Neuron (in vitro differentiated cells): ENCODE measurements around the gene C4orf46.
"Not testable (repeated sequence)": the region's sequence is repeated elsewhere in the genome, so short reads cannot be mapped to it uniquely, and the experiment has no call there.

Source experiments
- H2AFZ ChIP-seq: one replicate; pipeline ENCODE4 v1.6.1; 2013; ENCODE audit warnings: low read depth, mild to moderate bottlenecking, inconsistent platforms, low read length, moderate library complexity
- H3K27me3 ChIP-seq: one replicate; pipeline ENCODE4 v1.6.1; 2013; ENCODE audit warnings: low read length; ENCODE audit not compliant: insufficient read depth
- H3K36me3 ChIP-seq: one replicate; pipeline ENCODE4 v1.6.1; 2013; ENCODE audit warnings: low read length; ENCODE audit not compliant: insufficient read depth
- H3K4me1 ChIP-seq: one replicate; pipeline ENCODE4 v1.6.1; 2013; ENCODE audit warnings: low read length; ENCODE audit not compliant: insufficient read depth
- H3K4me3 ChIP-seq: 2 replicates; pipeline ENCODE4 v1.5.1; 2013; ENCODE audit warnings: mild to moderate bottlenecking, low read length, moderate library complexity
- H3K9me3 ChIP-seq: one replicate; pipeline ENCODE4 v1.6.1; 2013; ENCODE audit warnings: low read length

The C4orf46 gene

GRCh38 chr4:158670975-158671664 is 567 bp downstream of the C4orf46 start:
- H3K4me3 ChIP-seq = peak overlapping the region; percentile 75
- peak overlapping the region; percentile 56 for H2AFZ ChIP-seq
- H3K4me1 ChIP-seq = peaks cover 7% of the 10 kb centered on the region
- no peaks in the 10 kb centered on the region for H3K9me3 ChIP-seq
- H3K36me3 ChIP-seq = peaks cover 17% of the 10 kb centered on the region
- H3K27me3 ChIP-seq = no peaks in the 10 kb centered on the region

- Histone ChIP-seq H3K4me3 (no peak overlapping the region), H3K9me3 (no peaks in the 10 kb centered on the region), H3K36me3 (peaks cover 17% of the 10 kb centered on the region), H3K4me1 (peaks cover 7% of the 10 kb centered on the region), H2AFZ (no peak overlapping the region), H3K27me3 (no peaks in the 10 kb centered on the region)
These were observed 2.4 kb downstream of the C4orf46 start for GRCh38 chr4:158669310-158669709.

- no peaks in the 10 kb centered on the region for H3K27me3 ChIP-seq
- H2AFZ ChIP-seq = no peak overlapping the region
- H3K4me3 ChIP-seq = no peak overlapping the region
- H3K36me3 ChIP-seq = peaks cover 17% of the 10 kb centered on the region
- H3K9me3 ChIP-seq = no peaks in the 10 kb centered on the region
- peaks cover 7% of the 10 kb centered on the region for H3K4me1 ChIP-seq
These were observed 4.0 kb downstream of the C4orf46 start for GRCh38 chr4:158667651-158668198.

DNA sequence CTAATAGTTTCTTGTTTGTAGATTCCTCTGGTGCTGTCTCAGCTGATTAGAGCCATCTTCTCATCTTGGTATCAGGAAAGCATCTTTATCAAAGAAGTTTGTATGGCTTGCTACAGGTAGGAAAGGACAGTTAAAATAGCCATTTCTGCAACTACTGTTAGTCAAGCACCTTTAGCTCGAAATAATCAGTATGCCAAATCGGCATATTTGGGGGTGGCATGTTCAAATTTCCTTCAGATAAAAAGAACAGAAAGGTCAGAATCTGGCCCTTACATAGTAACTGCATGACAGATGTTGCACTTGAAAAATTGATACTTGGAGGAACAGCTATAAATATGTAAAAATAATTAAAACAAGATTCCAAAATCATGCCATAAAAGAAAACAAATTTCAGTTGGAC is 4.8 kb downstream of the C4orf46 start:
- H3K4me1 ChIP-seq = peaks cover 7% of the 10 kb centered on the region
- peaks cover 17% of the 10 kb centered on the region for H3K36me3 ChIP-seq
- no peak overlapping the region for H3K4me3 ChIP-seq
- H3K9me3 ChIP-seq = no peaks in the 10 kb centered on the region
- H3K27me3 ChIP-seq = no peaks in the 10 kb centered on the region
- no peak overlapping the region for H2AFZ ChIP-seq

GRCh38 chr4:158664806-158665205 is 6.9 kb downstream of the C4orf46 start:
- Histone ChIP-seq H3K4me3 (no peak overlapping the region), H2AFZ (no peak overlapping the region), H3K9me3 (no peaks in the 10 kb centered on the region), H3K4me1 (no peaks in the 10 kb centered on the region), H3K36me3 (peaks cover 17% of the 10 kb centered on the region), H3K27me3 (no peaks in the 10 kb centered on the region)

DNA sequence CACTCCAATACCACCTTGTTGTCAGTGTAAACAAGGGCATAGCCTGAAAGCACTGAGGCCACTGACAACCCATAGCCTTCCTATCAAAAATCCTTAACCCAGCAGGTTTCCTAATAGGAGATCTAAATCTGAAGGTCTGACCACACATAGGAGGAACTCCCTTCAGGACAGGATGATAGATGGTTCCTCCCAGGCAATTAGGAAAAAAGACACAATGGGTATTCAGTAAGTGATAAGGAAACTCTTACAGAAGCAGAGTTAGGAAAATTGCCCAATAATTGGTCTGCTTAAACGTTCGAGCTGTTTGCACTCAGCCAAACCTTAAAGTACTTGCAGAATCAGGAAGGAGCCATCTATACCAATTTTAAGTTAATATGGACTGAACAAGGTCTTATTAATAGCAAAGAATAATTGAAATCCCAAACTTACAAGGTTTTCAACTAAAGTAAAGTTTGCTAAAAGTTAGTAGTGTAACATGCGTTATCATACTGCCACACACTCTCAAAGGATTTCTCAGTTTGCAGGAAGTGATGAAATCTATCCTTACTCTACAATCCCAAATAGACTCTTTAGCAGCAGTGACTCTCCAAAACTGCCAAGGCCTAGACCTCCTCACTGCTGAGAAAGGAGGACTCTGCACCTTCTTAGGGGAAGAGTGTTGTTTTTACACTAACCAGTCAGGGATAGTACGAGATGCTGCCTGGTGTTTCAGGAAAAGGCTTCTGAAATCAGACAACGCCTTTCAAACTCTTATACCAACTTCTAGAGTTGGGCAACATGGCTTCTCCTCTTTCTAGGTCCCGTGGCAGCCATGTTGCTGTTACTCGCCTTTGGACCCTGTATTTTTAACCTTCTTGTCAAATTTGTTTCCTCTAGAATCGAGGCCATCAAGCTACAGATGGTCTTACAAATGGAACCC is 7.7 kb downstream of the C4orf46 start:
- not testable (repeated sequence) for H3K4me3 ChIP-seq, H3K9me3 ChIP-seq, H3K27me3 ChIP-seq, H3K4me1 ChIP-seq, H2AFZ ChIP-seq
- peaks cover 14% of the 10 kb centered on the region for H3K36me3 ChIP-seq

- H3K4me3 ChIP-seq, H3K9me3 ChIP-seq, H3K27me3 ChIP-seq, H3K4me1 ChIP-seq, H2AFZ ChIP-seq: not testable (repeated sequence)
- peaks cover 10% of the 10 kb centered on the region for H3K36me3 ChIP-seq
These were observed 8.4 kb downstream of the C4orf46 start for GRCh38 chr4:158663255-158663654.

GRCh38 chr4:158657291-158657690 is 14.4 kb downstream of the C4orf46 start:
- no peaks in the 10 kb centered on the region for H3K27me3 ChIP-seq
- H3K4me3 ChIP-seq = no peak overlapping the region
- no peaks in the 10 kb centered on the region for H3K9me3 ChIP-seq
- H3K36me3 ChIP-seq = no peaks in the 10 kb centered on the region
- no peak overlapping the region for H2AFZ ChIP-seq
- H3K4me1 ChIP-seq = no peaks in the 10 kb centered on the region

DNA sequence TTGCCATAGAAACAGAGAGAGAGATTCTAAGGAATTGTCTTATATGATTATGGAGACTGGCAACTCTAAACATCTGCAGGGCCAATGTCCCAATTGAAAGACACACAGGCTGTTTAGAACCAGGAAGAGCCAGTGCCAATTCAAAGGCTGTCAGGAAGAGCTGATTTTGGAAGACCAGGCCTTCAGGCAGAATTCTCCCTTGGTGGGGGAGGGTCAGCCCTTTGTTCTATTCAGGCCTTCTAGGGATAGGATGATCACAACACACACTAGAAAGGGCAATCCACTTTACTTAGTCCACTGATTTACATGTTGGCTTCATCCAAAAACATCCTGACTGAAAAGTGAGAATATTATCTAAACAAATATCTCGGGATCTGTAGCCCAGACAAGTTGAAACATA is 15.2 kb downstream of the C4orf46 start:
- Histone ChIP-seq H3K4me3 (no peak overlapping the region), H3K4me1 (no peaks in the 10 kb centered on the region), H3K36me3 (no peaks in the 10 kb centered on the region), H2AFZ (no peak overlapping the region), H3K9me3 (no peaks in the 10 kb centered on the region), H3K27me3 (no peaks in the 10 kb centered on the region)

DNA sequence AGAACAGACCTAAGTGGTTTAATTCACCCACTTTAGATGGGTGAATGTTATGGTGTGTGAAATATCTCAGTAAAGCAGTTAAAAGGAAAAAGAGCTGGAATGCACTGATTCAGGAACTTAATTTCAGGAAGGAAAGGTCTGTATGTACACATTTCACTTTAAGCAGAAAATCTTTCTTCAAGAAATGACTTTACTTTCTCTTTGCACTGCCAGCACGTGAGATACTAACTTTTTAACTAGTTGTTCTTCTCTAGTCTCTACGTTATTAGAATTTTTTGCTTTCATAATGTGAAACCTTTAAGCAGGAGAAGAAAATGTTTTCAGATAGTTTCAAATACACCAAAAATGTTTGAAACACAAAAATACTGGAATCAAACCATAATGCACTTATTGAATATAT is 18.8 kb downstream of the C4orf46 start:
- Histone ChIP-seq H3K4me1 (no peaks in the 10 kb centered on the region), H3K36me3 (no peaks in the 10 kb centered on the region), H3K27me3 (no peaks in the 10 kb centered on the region)

GRCh38 chr4:158649111-158649680 is 22.5 kb downstream of the C4orf46 start:
- H3K4me3 ChIP-seq = no peak overlapping the region
- no peak overlapping the region for H2AFZ ChIP-seq
- no peaks in the 10 kb centered on the region for H3K4me1 ChIP-seq
- no peaks in the 10 kb centered on the region for H3K9me3 ChIP-seq
- no peaks in the 10 kb centered on the region for H3K27me3 ChIP-seq
- H3K36me3 ChIP-seq = no peaks in the 10 kb centered on the region

More for the DNA sequence above, 18.8 kb downstream of the C4orf46 start:
- H3K9me3 ChIP-seq = no peaks in the 10 kb centered on the region
- H3K4me3 ChIP-seq = no peak overlapping the region
- peak overlapping the region; percentile 36 for H2AFZ ChIP-seq

GRCh38 chr4:158644760-158645159 is 26.9 kb downstream of the C4orf46 start:
- Histone ChIP-seq H3K4me1 (no peaks in the 10 kb centered on the region), H3K36me3 (no peaks in the 10 kb centered on the region), H3K4me3 (no peak overlapping the region), H3K9me3 (no peaks in the 10 kb centered on the region), H2AFZ (no peak overlapping the region), H3K27me3 (no peaks in the 10 kb centered on the region)

- H3K4me1 ChIP-seq = no peaks in the 10 kb centered on the region
- H3K4me3 ChIP-seq = no peak overlapping the region
- H3K27me3 ChIP-seq = no peaks in the 10 kb centered on the region
- no peaks in the 10 kb centered on the region for H3K36me3 ChIP-seq
- H3K9me3 ChIP-seq = no peaks in the 10 kb centered on the region
- H2AFZ ChIP-seq = no peak overlapping the region
These were observed 27.3 kb downstream of the C4orf46 start for GRCh38 chr4:158644356-158644755.
